GM12892 (cell line): ENCODE results near the gene SPEG.

Experiments used
- POLR2A ChIP-seq: IDR thresholded peaks from 2 replicates; pipeline ENCODE4 v1.6.1; 2011; ENCODE audit warnings: low read depth, low read length, control low read depth
- POLR2AphosphoS5 ChIP-seq: IDR thresholded peaks from 2 replicates; pipeline ENCODE4 v1.6.1; 2011; ENCODE audit warnings: low read depth, low read length, control low read depth

GRCh38 chr2:219483451-219484342, 49.1 kb downstream of the SPEG start:
- TF ChIP-seq POLR2AphosphoS5 = no peak
- no peak for TF ChIP-seq POLR2A
